ENCODE measurements around the gene KHDC4. TPM values are rescaled to one million over a fixed set of nuclear protein-coding genes. Genes with fewer than 3 reads are reported as not detected.

The KHDC4 gene
- total and polyA plus RNA-seq, 2 of the 13 experiments (the other 11 are each of a cell fraction or from before 2014, with no cell fraction given): 33.5 to 92.0 TPM

DNA sequence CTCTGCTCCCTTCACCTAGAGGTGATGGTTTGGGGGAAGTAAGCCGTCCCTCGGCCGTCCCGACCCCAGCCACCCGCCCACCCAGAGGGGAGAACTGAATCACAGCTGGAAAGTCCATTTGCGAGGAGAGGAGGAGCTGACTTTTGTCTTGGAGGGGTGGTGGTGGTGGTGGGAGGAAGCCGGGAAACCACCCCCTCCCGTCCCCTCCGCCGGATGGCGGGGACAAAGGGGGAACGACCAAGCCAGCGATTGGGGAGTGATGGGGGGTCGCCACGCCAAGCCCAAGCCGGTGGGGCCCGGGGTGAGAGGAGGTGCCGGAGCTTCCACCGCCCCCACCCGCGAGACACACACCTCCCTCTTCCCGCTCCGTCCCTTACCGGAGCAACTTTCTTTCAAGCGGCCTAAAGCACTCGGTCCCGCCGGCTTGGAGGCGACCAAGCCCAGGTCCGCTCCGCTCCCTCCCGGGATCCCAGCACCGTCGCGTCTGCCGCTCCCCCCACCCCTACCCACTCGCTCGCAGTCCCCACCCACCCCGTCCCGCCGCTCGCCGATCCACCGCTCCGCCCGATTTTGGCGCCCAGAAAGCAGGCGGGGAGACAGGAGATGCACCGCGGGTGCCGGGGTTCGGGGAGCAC, 43.6 kb upstream of the KHDC4 start (continued):
- TF ChIP-seq ASH2L (IDR thresholded peaks at IDR 0.05; ENCODE audit: insufficient read length, low read depth, low read length): peak; percentile 36
- 0 out of 2 replicates have a peak, but pooled peaks have one; percentile 19 for TF ChIP-seq ZNF749 (CRISPR knock-in tag; IDR thresholded peaks at IDR 0.05; ENCODE audit: borderline replicate concordance)
- TF ChIP-seq ZNF709 (CRISPR knock-in tag; IDR thresholded peaks at IDR 0.05): no peak
- TF ChIP-seq ZNF776 (CRISPR knock-in tag; IDR thresholded peaks at IDR 0.05): no peak
- TF ChIP-seq ZSCAN25 (CRISPR knock-in tag; IDR thresholded peaks at IDR 0.05): peak; percentile 1; the same call in 1 of the 2 replicates
- TF ChIP-seq IKZF4 (CRISPR knock-in tag; IDR thresholded peaks at IDR 0.05; ENCODE audit: borderline replicate concordance, low read depth, not compliant biosample characterization): peak; percentile 55
- TF ChIP-seq KDM2A (CRISPR knock-in tag; IDR thresholded peaks at IDR 0.05; ENCODE audit: borderline replicate concordance, low read depth): peak; percentile 7; the same call in 1 of the 2 replicates
- TF ChIP-seq ZNF598 (CRISPR knock-in tag; IDR thresholded peaks at IDR 0.05; ENCODE audit: borderline replicate concordance): no peak; the same call in 1 of the 2 replicates
- TF ChIP-seq, protein P1, sequence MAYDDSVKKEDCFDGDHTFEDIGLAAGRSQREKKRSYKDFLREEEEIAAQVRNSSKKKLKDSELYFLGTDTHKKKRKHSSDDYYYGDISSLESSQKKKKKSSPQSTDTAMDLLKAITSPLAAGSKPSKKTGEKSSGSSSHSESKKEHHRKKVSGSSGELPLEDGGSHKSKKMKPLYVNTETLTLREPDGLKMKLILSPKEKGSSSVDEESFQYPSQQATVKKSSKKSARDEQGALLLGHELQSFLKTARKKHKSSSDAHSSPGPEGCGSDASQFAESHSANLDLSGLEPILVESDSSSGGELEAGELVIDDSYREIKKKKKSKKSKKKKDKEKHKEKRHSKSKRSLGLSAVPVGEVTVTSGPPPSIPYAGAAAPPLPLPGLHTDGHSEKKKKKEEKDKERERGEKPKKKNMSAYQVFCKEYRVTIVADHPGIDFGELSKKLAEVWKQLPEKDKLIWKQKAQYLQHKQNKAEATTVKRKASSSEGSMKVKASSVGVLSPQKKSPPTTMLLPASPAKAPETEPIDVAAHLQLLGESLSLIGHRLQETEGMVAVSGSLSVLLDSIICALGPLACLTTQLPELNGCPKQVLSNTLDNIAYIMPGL (CRISPR knock-in tag; IDR thresholded peaks at IDR 0.05; ENCODE audit: borderline replicate concordance in 1 of 2, low read depth in 1 of 2): no peak; a peak in 1 of 4 replicates
- 0 out of 2 replicates have a peak, but pooled peaks have one; percentile 61 for TF ChIP-seq AKAP8 (CRISPR knock-in tag; IDR thresholded peaks at IDR 0.05)
- TF ChIP-seq MTA1 (CRISPR knock-in tag; IDR thresholded peaks at IDR 0.05; ENCODE audit: borderline replicate concordance): 0 out of 2 replicates have a peak, but pooled peaks have one; percentile 21
- TF ChIP-seq, protein P2, sequence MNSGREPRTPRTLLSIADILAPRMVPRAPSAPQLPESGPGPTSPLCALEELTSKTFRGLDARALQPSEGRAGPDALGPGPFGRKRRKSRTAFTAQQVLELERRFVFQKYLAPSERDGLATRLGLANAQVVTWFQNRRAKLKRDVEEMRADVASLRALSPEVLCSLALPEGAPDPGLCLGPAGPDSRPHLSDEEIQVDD (CRISPR knock-in tag; IDR thresholded peaks at IDR 0.05; ENCODE audit: borderline replicate concordance): 0 out of 2 replicates have a peak, but pooled peaks have one; percentile 40
- TF ChIP-seq ZNF343 (CRISPR knock-in tag; IDR thresholded peaks at IDR 0.05): 0 out of 2 replicates have a peak, but pooled peaks have one; percentile 34
- 0 out of 2 replicates have a peak, but pooled peaks have one; percentile 19 for TF ChIP-seq FOXC1 (CRISPR knock-in tag; IDR thresholded peaks at IDR 0.05; ENCODE audit: borderline replicate concordance)
- TF ChIP-seq, protein P3, sequence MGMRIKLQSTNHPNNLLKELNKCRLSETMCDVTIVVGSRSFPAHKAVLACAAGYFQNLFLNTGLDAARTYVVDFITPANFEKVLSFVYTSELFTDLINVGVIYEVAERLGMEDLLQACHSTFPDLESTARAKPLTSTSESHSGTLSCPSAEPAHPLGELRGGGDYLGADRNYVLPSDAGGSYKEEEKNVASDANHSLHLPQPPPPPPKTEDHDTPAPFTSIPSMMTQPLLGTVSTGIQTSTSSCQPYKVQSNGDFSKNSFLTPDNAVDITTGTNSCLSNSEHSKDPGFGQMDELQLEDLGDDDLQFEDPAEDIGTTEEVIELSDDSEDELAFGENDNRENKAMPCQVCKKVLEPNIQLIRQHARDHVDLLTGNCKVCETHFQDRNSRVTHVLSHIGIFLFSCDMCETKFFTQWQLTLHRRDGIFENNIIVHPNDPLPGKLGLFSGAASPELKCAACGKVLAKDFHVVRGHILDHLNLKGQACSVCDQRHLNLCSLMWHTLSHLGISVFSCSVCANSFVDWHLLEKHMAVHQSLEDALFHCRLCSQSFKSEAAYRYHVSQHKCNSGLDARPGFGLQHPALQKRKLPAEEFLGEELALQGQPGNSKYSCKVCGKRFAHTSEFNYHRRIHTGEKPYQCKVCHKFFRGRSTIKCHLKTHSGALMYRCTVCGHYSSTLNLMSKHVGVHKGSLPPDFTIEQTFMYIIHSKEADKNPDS (CRISPR knock-in tag; IDR thresholded peaks at IDR 0.05): no peak
- TF ChIP-seq NR2C2 (CRISPR knock-in tag; IDR thresholded peaks at IDR 0.05; ENCODE audit: borderline replicate concordance): no peak
- TF ChIP-seq ZNF644 (CRISPR knock-in tag; IDR thresholded peaks at IDR 0.05; ENCODE audit: low read depth): no peak
- TF ChIP-seq ZNF83 (CRISPR knock-in tag; IDR thresholded peaks at IDR 0.05; ENCODE audit: borderline replicate concordance): no peak; the same call in 1 of the 2 replicates
- no peak for TF ChIP-seq LCORL (IDR thresholded peaks at IDR 0.05)
- peak; percentile 36; the same call in 1 of the 2 replicates for TF ChIP-seq LCORL (CRISPR knock-in tag; IDR thresholded peaks at IDR 0.05)
- TF ChIP-seq, protein P4, sequence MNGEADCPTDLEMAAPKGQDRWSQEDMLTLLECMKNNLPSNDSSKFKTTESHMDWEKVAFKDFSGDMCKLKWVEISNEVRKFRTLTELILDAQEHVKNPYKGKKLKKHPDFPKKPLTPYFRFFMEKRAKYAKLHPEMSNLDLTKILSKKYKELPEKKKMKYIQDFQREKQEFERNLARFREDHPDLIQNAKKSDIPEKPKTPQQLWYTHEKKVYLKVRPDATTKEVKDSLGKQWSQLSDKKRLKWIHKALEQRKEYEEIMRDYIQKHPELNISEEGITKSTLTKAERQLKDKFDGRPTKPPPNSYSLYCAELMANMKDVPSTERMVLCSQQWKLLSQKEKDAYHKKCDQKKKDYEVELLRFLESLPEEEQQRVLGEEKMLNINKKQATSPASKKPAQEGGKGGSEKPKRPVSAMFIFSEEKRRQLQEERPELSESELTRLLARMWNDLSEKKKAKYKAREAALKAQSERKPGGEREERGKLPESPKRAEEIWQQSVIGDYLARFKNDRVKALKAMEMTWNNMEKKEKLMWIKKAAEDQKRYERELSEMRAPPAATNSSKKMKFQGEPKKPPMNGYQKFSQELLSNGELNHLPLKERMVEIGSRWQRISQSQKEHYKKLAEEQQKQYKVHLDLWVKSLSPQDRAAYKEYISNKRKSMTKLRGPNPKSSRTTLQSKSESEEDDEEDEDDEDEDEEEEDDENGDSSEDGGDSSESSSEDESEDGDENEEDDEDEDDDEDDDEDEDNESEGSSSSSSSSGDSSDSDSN (CRISPR knock-in tag; IDR thresholded peaks at IDR 0.05): peak; percentile 48; the same call in 1 of the 2 replicates
- no peak for TF ChIP-seq ZSCAN22 (CRISPR knock-in tag; IDR thresholded peaks at IDR 0.05)
